HG03439 (cell line): Measurements from ENCODE around the gene KRTAP4-16.
"Not testable (repeated sequence)": the region's sequence is repeated elsewhere in the genome, so short reads cannot be mapped to it uniquely, and the experiment has no call there.

Experiments used
- ATAC-seq: cut with Tn5 transposase; IDR thresholded peaks from one replicate; pipeline ENCODE4 v1.9.1; 2021; ENCODE audit warnings: mild to moderate bottlenecking, moderate library complexity; ENCODE audit not compliant: unreplicated experiment

Gene KRTAP4-16

DNA sequence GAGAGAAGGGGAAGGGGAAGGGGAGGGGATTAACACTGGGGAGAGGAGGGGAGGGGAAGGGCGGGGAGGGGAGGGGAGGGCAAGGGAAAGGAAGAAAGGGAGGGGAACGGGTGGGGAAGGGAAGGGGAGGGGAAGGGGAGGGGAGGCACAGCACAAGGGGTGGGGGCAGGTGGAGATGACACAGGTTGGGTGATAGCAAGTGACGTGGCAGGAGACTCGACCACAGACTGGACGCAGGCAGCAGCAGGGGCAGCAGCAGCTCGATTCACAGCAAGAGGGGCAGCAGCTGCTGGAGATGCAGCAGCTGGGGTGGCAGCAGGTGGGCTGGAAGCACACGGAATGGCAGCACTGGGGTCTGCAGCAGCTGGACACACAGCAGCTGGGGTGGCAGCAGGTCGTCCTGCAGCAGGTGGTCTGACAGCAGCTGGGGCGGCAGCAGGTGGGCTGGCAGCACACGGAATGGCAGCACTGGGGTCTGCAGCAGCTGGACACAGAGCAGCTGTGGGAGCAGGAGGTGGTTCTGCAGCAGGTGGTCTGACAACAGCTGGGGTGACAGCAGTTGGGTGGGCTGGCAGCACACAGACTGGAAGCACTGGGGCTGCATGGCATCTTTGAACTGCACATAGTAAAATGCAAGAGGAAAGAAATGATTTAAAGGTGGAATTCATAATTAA, at the start of gene KRTAP4-16:
Gene KRTAP4-16, minus strand, starts transcription at position 624 of the 674 bp plus-strand sequence. Its CDS starts 0 bp downstream, at position 624.
- no peak for ATAC-seq

DNA sequence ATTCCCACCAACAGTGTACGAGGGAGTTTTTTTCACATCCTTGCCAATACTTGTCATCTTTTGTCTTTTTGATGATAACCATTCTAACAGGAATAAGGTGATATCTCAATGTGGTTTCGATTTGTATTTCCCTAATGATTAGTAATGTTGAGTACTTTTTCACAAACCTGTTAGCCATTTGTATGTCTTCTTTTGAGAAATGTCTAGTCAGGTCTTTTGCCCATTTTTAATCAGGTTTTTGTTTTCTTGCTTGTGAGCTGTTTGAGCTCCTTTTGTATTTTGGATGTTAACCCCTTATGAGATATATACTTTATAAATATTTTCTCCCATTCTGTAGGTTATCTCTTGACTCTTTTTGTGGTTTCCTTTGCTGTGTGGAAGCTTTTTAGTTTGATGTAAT, 49.5 kb upstream of the KRTAP4-16 start:
- ATAC-seq: no peak

DNA sequence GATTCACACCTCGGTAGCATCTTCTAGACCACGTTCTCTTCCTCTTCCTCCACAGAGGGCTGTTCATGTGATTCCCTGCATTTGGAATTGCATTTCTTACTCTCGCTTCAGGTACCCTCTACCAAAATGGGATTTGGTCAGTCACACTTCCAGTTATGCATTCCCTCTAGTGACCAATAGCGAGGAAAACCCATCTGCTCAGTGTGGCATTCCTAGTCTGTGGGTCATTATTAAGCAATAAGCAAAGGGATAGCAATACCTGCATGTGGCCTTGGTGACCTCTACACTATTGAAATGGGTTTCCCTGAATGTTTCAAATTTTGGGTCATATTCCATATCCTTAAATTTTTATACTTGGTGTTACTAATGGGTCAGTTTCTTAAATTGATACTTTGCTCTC, 48.0 kb upstream of the KRTAP4-16 start:
- ATAC-seq: no peak

DNA sequence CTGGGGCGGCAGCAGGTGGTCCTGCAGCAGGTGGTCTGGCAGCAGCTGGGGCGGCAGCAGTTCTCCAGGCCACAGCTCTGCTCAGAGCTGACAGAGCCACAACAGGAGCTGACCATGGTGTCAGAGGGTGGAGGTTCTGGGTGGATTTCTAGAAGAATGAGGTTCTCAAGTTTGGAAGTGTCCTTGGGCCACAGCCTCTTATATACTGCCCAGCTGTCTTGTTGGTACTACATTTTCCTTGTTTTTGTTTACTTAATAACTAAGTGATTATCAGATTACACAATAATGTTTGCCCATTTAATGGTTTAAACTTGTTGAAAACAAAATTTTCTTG, 47.6 kb upstream of the KRTAP4-16 start, which contains the start of gene KRTAP4-5:
Gene KRTAP4-5, minus strand, starts transcription at position 174 of the 334 bp plus-strand sequence. Its CDS starts 58 bp downstream, at position 116.
- no peak for ATAC-seq

DNA sequence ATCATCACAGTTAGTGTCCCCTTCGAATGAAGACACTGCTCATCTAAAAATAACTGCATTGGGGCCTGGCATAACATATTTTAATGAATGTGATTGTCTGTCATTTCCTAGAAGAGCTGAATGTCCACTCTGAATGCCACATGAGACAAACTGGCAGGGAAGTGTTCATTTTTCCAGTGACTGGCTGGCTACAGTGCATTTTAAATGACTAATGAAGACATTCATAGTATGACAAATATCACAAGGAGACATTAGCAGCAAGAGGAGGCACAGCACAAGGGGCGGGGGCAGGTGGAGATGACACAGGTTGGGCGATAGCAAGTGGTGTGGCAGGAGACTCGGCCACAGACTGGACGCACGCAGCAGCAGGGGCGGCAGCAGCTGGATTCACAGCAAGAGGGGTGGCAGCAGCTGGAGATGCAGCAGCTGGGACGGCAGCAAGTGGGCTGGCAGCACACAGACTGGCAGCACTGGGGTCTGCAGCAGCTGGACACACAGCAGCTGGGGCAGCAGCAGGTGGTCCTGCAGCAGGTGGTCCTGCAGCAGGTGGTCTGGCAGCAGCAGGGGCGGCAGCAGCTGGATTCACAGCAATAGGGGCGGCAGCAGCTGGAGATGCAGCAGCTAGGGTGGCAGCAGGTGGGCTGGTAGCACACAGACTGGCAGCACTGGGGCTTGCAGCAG, 47.1 kb upstream of the KRTAP4-16 start:
- not testable (repeated sequence) for ATAC-seq

DNA sequence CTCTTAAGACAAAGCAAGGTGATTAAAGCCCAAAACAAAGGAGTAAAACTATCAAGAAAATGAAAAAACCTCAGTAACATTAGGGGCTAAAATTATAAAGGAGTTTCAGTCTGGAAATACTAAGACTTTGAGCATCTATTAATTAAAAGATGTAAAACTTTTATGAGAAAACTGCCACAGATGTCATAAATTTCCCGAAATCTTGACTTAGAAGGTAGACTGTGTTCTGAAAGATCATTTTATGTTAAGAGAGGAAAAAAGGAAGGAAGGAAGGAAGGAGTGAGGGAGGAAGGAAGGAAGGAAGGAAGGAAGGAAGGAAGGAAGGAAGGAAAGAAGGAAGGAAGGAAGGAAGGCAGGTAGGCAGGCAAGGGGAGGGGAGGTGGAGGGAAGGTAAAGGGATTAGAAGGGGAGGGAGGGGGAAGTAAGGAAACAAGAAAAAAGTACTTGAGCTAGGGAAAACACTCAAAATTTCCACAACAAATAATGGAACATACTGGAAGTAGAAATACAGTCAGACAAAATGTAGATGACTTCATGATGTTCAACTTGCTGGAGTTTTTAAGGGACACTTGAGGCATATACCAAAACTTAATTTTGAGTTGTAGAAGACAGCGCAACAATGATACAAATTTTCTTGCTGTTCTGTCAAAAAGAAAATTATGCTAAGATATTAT, 45.7 kb upstream of the KRTAP4-16 start:
- ATAC-seq: no peak

DNA sequence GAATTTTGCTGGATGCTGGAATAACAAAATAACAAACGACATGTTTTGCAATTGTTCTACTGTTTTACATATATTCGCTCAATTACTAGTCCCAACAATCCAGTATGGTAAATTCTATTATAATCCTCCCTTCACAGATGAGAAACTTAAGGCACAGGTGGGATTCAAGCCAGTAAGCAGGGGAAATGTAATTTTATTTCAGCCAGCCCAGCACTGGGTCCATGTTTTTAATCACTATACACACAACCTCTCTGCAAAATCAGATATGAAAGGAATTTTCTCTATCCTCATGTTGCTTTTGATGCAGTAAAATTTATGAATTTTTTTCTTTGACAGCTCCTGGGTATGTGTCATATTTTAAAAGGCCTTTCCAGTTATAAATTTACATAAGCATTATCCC, 43.3 kb upstream of the KRTAP4-16 start:
- ATAC-seq: no peak

DNA sequence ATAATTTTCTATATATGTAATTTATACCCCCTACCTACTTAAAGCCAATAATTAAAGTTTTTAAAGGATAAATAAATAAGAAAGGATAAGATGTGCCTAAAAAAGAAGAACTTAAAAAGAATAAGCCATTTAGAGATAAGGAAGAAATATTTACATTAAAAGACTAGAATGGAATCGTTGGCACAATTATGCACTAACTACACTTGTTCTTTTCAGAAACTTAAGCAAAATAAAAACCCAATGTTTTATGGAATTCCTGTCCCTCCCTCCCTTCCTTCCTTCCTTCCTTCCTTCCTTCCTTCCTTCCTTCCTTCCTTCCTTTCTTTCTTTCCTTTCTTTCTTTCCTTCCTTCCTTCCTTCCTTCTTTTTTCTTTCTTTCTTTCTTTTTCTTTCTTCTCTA, 42.8 kb upstream of the KRTAP4-16 start:
- no peak for ATAC-seq

DNA sequence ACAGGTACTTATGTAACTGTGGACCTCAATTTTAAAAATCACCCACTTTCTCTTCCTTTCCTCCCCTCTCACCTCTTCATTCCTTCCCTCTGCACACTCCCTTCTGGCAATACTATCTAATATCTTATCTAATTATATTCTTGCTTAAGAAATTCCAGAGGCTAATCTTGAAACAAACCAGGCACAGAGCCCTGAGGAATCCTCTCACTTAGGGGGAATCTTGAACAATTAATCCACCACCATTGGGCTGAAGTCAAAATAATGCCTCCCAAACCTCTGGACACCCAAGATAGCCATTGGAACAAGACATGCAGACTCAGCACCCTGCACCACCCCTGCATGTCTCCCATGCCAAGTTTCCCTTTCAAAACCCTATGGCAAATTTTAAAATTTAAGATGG, 39.4 kb upstream of the KRTAP4-16 start:
- no peak for ATAC-seq

DNA sequence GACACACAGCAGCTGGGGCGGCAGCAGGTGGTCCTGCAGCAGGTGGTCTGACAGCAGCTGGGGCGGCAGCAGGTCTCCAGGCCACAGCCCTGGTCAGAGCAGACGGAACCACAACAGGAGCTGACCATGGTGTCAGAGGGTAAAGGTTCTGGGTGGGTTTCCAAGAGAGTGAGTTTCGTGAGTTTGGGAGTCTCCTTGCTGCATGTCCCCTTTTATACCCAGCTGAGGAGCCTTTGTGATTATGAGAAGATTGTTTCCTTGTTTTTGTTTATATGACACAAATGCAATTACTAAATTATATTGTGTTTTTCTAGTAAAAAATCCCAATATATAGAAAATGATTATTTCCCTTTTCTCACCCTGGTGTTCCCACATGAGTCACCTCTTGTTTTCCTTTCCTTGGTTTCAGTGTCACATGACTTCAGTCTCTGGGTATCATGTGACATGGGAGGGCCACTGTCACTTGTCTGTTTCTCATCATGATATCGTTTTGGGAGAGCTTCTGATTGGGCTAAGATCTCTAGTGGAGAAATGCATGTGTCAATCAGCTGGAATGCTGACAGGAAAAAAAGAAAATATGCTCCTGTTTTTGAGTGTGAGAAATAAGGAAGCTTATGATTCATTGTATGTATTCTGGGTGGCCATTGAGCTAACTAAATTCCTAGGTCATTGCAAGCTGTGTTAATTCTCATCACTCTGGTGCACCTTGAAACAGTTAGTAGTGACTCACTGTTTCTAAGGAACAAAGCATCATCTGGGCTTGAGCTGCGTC, 38.5 kb upstream of the KRTAP4-16 start, which contains the start of gene KRTAP4-6:
Gene KRTAP4-6, minus strand, starts transcription at position 185 of the 772 bp plus-strand sequence. Its CDS starts 57 bp downstream, at position 128.
- ATAC-seq: no peak

DNA sequence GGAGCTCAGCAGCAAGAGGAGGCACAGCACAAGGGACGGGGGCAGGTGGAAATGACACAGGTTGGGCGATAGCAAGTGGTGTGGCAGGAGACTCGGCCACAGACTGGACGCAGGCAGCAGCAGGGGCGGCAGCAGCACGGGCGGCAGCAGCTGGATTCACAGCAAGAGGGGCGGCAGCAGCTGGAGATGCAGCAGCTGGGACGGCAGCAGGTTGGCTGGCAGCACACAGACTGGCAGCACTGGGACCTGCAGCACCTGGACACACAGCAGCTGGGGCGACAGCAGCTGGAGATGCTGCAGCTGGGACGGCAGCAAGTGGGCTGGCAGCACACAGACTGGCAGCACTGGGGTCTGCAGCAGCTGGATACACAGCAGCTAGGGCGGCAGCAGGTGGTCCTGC, 37.9 kb upstream of the KRTAP4-16 start:
- ATAC-seq: not testable (repeated sequence)

DNA sequence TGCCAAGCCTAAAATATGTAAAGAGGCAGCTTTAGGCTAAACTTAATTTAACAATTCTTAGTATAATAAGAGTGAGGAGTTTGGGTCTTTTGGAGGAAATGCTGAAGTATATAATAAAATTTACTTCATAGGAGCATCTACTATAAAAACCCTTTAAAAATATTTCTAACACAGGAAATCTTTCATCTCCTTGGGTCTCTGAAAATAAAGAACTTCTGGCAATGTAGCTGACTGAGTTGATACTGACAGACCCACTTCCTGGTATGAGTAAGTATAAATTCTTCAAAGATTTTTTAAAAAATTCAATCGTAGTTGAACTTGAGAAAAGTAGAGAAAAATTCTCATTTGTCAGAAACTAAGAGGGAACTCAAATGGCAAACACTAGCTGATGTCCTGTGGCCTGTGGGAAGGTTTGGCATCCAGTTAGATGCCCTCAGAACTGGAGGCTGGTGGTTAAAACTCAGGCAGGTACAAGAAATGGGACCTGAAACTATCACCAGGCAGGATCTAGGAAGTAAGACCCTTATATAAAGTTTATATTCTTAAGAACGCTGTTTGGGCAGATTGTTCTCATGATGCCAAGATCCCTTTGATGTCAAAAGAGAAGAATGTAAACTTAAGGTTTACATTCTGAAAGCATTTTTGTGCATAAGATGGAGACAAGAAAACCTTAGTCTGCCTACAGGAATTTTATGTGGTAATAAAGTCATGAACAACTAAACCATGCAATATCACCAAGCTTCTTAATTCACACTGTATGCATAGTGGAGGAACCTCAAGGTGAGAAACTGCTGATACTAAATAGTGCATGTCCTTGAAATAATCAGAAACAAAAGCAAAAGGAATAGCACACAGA, 32.1 kb upstream of the KRTAP4-16 start:
- no peak for ATAC-seq

DNA sequence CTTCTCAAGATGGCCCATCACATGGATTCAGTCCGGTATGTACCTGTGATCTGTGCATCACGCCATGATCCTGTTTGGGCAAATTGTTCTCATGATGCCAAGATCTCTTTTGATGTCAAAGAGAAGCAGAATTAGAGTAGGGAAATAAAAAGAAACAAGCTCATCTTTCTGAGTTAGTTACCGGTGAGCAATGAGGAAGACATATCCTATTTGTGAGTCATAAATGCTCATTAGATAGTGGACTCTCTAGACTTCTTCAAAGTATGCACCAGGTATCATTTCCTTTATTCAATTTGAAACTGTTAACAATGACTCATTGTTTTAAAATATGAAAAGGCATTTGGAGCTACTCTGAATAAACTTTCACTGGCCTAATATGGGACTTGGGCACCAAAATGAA, 30.0 kb upstream of the KRTAP4-16 start:
- ATAC-seq: no peak

DNA sequence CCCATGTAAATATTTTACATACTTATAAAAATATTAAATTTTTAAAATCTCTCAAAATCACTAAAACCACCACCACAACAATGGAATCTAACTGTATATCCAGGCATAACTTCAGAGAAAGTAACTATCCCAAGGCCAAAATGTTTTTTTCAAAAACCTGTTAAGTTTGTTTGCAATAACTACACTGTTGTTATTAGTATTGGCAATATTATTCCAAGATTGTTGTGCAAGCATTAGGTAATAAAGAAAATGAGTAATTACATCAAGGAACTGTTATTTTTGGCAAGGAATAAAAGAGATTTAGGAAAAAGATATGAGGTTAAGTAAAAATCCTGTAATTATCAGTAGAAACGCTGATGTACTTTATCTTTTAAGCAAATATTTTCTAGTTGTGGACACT, 25.4 kb upstream of the KRTAP4-16 start:
- no peak for ATAC-seq

DNA sequence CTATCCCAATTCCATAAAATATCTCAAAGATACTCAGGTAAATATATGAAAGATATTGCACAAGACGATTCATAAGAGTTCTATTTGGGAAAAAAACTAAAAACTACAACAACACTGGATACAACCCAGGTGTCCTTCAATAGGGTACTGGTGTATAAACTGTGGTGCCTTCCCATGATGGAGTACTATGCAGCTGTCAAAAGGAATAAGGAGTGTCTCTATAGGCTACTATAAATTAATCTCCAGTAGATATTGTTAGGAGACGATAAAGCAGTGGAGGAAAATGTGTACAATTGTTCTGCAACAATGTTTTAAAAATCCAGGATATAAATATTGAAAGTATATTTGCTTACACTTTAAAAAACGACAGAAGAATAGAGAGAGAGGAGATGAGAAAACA, 24.4 kb upstream of the KRTAP4-16 start:
- ATAC-seq: no peak

DNA sequence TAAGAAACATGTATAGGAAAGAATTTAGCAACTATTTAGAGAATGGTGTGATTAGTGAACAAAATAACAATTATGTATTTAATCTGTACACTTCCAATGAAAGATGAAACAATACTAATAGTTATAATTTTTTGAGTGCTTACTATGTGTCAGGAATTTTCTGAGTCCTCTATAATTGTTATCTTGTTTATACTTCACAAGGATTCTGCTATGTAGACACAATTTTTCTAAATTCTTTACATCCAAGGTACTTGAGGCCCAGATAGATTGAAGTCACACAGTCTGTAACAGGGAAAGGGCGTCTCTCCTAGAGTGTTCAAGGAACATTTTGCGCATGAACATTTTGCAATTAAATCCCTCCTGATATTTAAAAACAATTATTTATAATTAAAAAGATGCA, 23.1 kb upstream of the KRTAP4-16 start:
- ATAC-seq: no peak

DNA sequence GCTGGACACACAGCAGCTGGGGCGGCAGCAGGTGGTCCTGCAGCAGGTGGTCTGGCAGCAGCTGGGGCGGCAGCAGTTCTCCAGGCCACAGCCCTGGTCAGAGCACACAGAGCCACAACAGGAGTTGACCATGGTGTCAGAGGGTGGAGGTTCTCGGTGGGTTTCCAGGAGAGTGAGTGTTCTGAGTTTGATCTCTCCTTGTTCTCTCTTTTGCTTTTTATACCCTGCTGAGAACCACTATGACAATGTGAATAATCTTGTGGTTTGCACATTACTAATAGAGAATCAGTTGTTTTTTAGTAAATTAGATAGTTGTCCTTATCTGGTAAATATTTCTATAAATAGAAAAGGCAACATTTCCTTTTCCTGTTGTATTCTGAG, 22.0 kb upstream of the KRTAP4-16 start, which contains the start of gene KRTAP4-12:
Gene KRTAP4-12, minus strand, starts transcription at position 192 of the 381 bp plus-strand sequence. Its CDS starts 60 bp downstream, at position 132.
- not testable (repeated sequence) for ATAC-seq

DNA sequence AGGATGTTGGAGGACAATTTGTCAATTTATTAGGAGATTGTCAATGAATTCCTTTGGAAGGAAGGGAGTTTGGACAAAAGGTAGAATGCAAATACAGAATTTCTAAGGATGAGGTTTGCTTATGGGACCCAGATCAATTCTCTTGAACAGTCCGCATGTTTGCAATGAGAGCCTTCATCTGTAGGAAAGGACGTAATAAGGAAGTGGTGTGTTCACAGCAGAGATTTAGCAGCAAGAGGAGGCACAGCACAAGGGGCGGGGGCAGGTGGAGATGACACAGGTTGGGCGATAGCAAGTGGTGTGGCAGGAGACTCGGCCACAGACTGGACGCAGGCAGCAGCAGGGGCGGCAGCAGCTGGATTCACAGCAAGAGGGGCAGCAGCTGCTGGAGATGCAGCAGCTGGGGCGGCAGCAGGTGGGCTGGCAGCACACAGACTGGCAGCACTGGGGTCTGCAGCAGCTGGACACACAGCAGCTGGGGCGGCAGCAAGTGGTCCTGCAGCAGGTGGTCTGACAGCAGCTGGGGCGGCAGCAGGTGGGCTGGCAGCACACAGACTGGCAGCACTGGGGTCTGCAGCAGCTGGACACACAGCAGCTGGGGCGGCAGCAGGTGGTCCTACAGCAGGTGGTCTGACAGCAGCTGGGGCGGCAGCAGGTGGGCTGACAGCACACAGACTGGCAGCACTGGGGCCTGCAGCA, 21.4 kb upstream of the KRTAP4-16 start:
- not testable (repeated sequence) for ATAC-seq

DNA sequence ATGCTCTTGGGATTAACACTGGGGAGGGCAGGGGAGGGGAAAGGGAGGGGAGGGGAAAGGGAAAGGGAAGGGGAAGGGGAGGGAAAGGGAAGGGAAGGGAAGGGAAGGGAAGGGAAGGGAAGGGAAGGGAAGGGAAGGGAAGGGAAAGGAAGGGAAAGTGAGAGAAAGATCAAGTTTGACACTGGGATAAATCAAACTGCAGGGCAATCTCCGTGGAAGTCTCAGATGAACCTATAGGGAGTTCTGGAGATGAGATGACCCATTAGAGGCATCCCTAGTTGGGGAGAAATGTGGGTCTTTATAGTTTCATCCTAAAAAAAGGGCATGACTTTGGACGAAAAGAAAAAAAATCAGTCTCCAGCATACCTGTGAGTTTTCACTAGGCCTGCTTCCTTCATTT, 19.7 kb upstream of the KRTAP4-16 start:
- no peak for ATAC-seq
